MM.1S (cell line): ENCODE results near the gene ADNP.
"Not testable (repeated sequence)": the region's sequence is repeated elsewhere in the genome, so short reads cannot be mapped to it uniquely, and the experiment has no call there.

Source experiments
- DNase-seq: peaks from one replicate; pipeline ENCODE4 v3.0.0-alpha.2; 2015
- H2AFZ ChIP-seq: fragments of 300-600 bp; sonication (generic); 2 replicates; pipeline ENCODE4 v1.6.0; 2016; ENCODE audit warnings: antibody characterized with exemption, low read length
- H3F3A ChIP-seq: fragments of 300-600 bp; sonication (generic); 2 replicates; pipeline ENCODE4 v1.6.1; 2016; ENCODE audit warnings: mild to moderate bottlenecking, antibody characterized with exemption, low read length, moderate library complexity, mixed read lengths; ENCODE audit not compliant: insufficient read depth
- H3K27ac ChIP-seq: fragments of 300-600 bp; sonication (generic); 2 replicates; pipeline ENCODE4 v1.5.1; 2016; ENCODE audit warnings: mild to moderate bottlenecking, low read length
- H3K27me3 ChIP-seq: fragments of 300-600 bp; sonication (generic); replicated peaks from 2 replicates; pipeline ENCODE4 v1.6.0; 2016; ENCODE audit warnings: low read length; ENCODE audit not compliant: insufficient read depth
- H3K36me3 ChIP-seq: fragments of 300-600 bp; sonication (generic); replicated peaks from 2 replicates; pipeline ENCODE4 v1.6.1; 2016; ENCODE audit warnings: mild to moderate bottlenecking, low read length, mixed read lengths; ENCODE audit not compliant: insufficient read depth
- H3K4me1 ChIP-seq: fragments of 300-600 bp; sonication (generic); 2 replicates; pipeline ENCODE4 v1.6.1; 2016; ENCODE audit warnings: low read length, mixed read lengths
- H3K4me2 ChIP-seq: fragments of 300-600 bp; sonication (generic); 2 replicates; pipeline ENCODE4 v1.6.0; 2016; ENCODE audit warnings: low read depth, low read length
- H3K4me3 ChIP-seq: fragments of 300-600 bp; sonication (generic); 2 replicates; pipeline ENCODE4 v1.5.1; 2016; ENCODE audit warnings: low read length, mixed read lengths
- H3K79me2 ChIP-seq: fragments of 300-600 bp; sonication (generic); 2 replicates; pipeline ENCODE4 v1.6.1; 2016; ENCODE audit warnings: mixed run types, low read length, mixed read lengths
- H3K9ac ChIP-seq: fragments of 300-600 bp; sonication (generic); 2 replicates; pipeline ENCODE4 v1.6.1; 2016; ENCODE audit warnings: low read length, mixed read lengths
- H3K9me2 ChIP-seq: fragments of 300-600 bp; sonication (generic); replicated peaks from 2 replicates; pipeline ENCODE4 v1.6.1; 2016; ENCODE audit warnings: mild to moderate bottlenecking, low read length, mixed read lengths; ENCODE audit not compliant: insufficient read depth
- H3K9me3 ChIP-seq: fragments of 300-600 bp; sonication (generic); replicated peaks from 2 replicates; pipeline ENCODE4 v1.6.1; 2016; ENCODE audit warnings: mild to moderate bottlenecking, low read length, mixed read lengths; ENCODE audit not compliant: insufficient read depth
- H4K20me1 ChIP-seq: fragments of 300-600 bp; sonication (generic); 2 replicates; pipeline ENCODE4 v1.6.1; 2016; ENCODE audit warnings: mild to moderate bottlenecking, low read length, moderate library complexity, mixed read lengths; ENCODE audit not compliant: insufficient read depth
- CTCF ChIP-seq: fragments of 300-600 bp; sonication (generic); IDR thresholded peaks from 2 replicates; pipeline ENCODE4 v1.5.1; 2016; ENCODE audit warnings: antibody characterized with exemption, low read length, mixed read lengths
- EZH2 ChIP-seq: fragments of 300-600 bp; sonication (generic); optimal IDR thresholded peaks from 2 replicates; pipeline ENCODE3; 2017; ENCODE audit warnings: low read depth, mild to moderate bottlenecking, antibody characterized with exemption, low read length, mixed read lengths
- EZH2phosphoT487 ChIP-seq: fragments of 300-600 bp; sonication (generic); IDR thresholded peaks from 2 replicates; pipeline ENCODE4 v1.6.1; 2018; ENCODE audit warnings: antibody characterized with exemption, low read length

ADNP gene

GRCh38 chr20:50885781-50886180, 45.5 kb downstream of the ADNP start:
- H3K9me2 ChIP-seq = no peaks in the 10 kb centered on the region
- H3K27me3 ChIP-seq = no peaks in the 10 kb centered on the region
- no peak overlapping the region for H2AFZ ChIP-seq
- no peaks in the 10 kb centered on the region; the same call in 1 of the 2 replicates for H3F3A ChIP-seq
- TF ChIP-seq EZH2phosphoT487 = no peak
- TF ChIP-seq EZH2 = no peak
- no peak for TF ChIP-seq CTCF
- no peaks in the 10 kb centered on the region for H3K79me2 ChIP-seq
- no peak overlapping the region for H3K4me3 ChIP-seq
- no peaks in the 10 kb centered on the region for H3K9me3 ChIP-seq
- no peak for DNase-seq
- H3K9ac ChIP-seq = no peak overlapping the region
- H4K20me1 ChIP-seq = no peaks in the 10 kb centered on the region
- peaks cover 13% of the 10 kb centered on the region; the same call in 1 of the 2 replicates for H3K36me3 ChIP-seq
- no peaks in the 10 kb centered on the region for H3K4me1 ChIP-seq
- H3K27ac ChIP-seq = no peak overlapping the region
- H3K4me2 ChIP-seq = no peak overlapping the region

- Histone ChIP-seq H3K4me2 (no peak overlapping the region), H2AFZ (no peak overlapping the region), H3K9me3 (no peaks in the 10 kb centered on the region), H3K27ac (no peak overlapping the region), H3K79me2 (no peaks in the 10 kb centered on the region), H3K4me3 (no peak overlapping the region), H3K9me2 (no peaks in the 10 kb centered on the region), H3K9ac (no peak overlapping the region), H4K20me1 (no peaks in the 10 kb centered on the region), H3F3A (no peaks in the 10 kb centered on the region; the same call in 1 of the 2 replicates), H3K4me1 (no peaks in the 10 kb centered on the region), H3K27me3 (no peaks in the 10 kb centered on the region), H3K36me3 (0 out of 2 replicates have a peak, but pooled peaks cover 7% of the 10 kb centered on the region)
- TF ChIP-seq EZH2 = no peak
- no peak for TF ChIP-seq EZH2phosphoT487
- no peak for TF ChIP-seq CTCF
- DNase-seq = no peak
Observed at GRCh38 chr20:50885068-50885467, 46.2 kb downstream of the ADNP start.

DNA sequence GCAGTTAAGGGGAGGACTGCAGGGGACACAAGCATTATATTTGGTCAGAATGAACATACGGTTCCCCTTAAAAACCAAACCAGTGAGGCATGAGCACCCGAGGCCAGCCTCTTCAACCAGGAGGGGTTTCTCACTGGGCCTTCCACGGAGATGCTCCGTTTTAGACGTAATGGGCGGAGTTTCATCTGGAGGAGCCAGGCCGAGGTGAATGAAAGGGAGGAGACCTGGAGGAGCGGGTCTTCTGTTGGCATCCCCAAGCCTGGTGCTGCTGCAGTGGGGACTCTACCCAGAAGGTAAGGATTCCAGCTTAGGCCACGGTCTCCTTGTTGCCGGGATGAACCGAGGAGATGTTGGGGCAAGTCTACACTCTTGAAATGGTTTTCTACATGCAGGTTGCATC, 47.4 kb downstream of the ADNP start:
- Histone ChIP-seq H3K4me1 (no peaks in the 10 kb centered on the region), H3F3A (no peaks in the 10 kb centered on the region; the same call in 1 of the 2 replicates), H3K9me2 (no peaks in the 10 kb centered on the region), H3K36me3 (0 out of 2 replicates have a peak, but pooled peaks cover 3% of the 10 kb centered on the region), H3K27me3 (no peaks in the 10 kb centered on the region), H4K20me1 (no peaks in the 10 kb centered on the region), H3K27ac (no peak overlapping the region), H3K9me3 (no peaks in the 10 kb centered on the region), H3K79me2 (no peaks in the 10 kb centered on the region), H2AFZ (no peak overlapping the region), H3K4me3 (no peak overlapping the region), H3K9ac (no peak overlapping the region), H3K4me2 (no peak overlapping the region)
- TF ChIP-seq EZH2 (no peak), CTCF (no peak), EZH2phosphoT487 (no peak)
- no peak for DNase-seq

DNA sequence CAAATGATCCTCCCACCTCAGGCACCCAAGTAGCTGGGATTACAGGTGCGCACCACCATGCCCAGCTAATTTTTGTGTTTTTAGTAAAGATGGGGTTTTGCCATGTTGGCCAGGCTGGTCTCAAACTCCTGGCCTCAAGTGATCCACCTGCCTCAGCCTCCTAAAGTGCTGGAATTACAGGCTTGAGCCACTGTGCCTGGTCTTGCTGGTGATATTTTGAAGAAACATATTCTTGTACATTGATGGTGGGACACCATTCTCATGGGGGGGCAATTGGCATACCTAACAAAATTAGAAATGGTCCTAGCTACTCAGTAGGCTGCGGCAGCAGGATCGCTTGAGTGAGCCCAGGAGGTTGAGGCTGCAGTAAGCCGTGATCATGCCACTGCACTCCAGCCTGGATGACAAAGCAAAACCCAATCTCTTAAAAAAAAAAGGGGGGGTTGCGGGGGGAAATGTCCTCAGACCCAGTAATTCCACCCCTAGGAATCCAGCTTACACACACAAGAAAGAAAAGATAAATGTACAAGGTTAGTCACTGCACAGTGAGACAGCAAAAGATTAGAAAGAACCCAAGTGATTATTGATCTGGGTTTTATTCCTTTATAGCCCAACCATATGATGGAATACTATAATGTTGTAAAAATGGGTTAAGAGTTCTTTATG, 49.3 kb downstream of the ADNP start:
- H3F3A ChIP-seq, H3K27ac ChIP-seq, H3K9ac ChIP-seq, H3K4me1 ChIP-seq, H3K9me2 ChIP-seq, H3K27me3 ChIP-seq, H3K4me3 ChIP-seq, DNase-seq, H4K20me1 ChIP-seq, H2AFZ ChIP-seq, H3K36me3 ChIP-seq, H3K4me2 ChIP-seq, H3K9me3 ChIP-seq, H3K79me2 ChIP-seq: not testable (repeated sequence)
